Bronchial epithelial cell (primary cell): ENCODE measurements around the gene MEMO1. TPM values are rescaled to one million over a fixed set of nuclear protein-coding genes. Genes with fewer than 3 reads are reported as not detected.
"Not testable (repeated sequence)": the region's sequence is repeated elsewhere in the genome, so short reads cannot be mapped to it uniquely, and the experiment has no call there.

Experiments
- DNase-seq: peaks from one replicate; pipeline ENCODE4 v3.0.0-alpha.2; 2010; ENCODE audit warnings: low read depth
- FAIRE-seq: peaks from 2 replicates; lab custom pipeline; 2011; peaks lifted over from hg19 to GRCh38; lab: Jason Lieb, UNC
- H3K27me3 ChIP-seq: 2 replicates; pipeline ENCODE4 v1.5.1; 2011; ENCODE audit warnings: low read length; ENCODE audit not compliant: control insufficient read depth, insufficient read depth
- H3K36me3 ChIP-seq: 2 replicates; pipeline ENCODE4 v1.5.1; 2011; ENCODE audit warnings: low read length; ENCODE audit not compliant: control insufficient read depth, insufficient read depth
- H3K4me3 ChIP-seq: 2 replicates; pipeline ENCODE4 v1.5.1; 2011; ENCODE audit warnings: mild to moderate bottlenecking, low read depth, low read length, control low read depth
- CTCF ChIP-seq: IDR thresholded peaks from 2 replicates; pipeline ENCODE4 v1.5.1; 2011; ENCODE audit warnings: mild to moderate bottlenecking, moderate library complexity, low read length, control low read depth, inconsistent platforms; ENCODE audit not compliant: insufficient read depth, severe bottlenecking
- total RNA-seq: library from RNA; depleted of rRNA; stranded (reverse); fragments of >200 nt; gene quantifications from 2 replicates; pipeline ENCODE4 v1.2.1, GENCODE V29; 2014

The MEMO1 gene
- 29.2 and 29.7 TPM in 2 replicates for total RNA-seq

- peak; percentile 1 for TF ChIP-seq CTCF
- no peaks in the 10 kb centered on the region for H3K27me3 ChIP-seq
These were observed at the start of gene MEMO1 for GRCh38 chr2:32010670-32011484. Gene MEMO1 (minus strand): TSS chr2:32011008. CDS start chr2:32010247, 761 bp downstream.

GRCh38 chr2:32060266-32060665, 49.5 kb upstream of the MEMO1 start:
- no peak for TF ChIP-seq CTCF
- H3K36me3 ChIP-seq = no peaks in the 10 kb centered on the region
- H3K27me3 ChIP-seq = no peaks in the 10 kb centered on the region
- no peak overlapping the region for H3K4me3 ChIP-seq
- DNase-seq = no peak
- no peak for FAIRE-seq

More at GRCh38 chr2:32010670-32011484, at the start of gene MEMO1:
- Histone ChIP-seq H3K36me3 (no peaks in the 10 kb centered on the region), H3K4me3 (peak within 1 kb of the TSS; percentile 98)
- no peak for FAIRE-seq
- peak; percentile 77 for DNase-seq

GRCh38 chr2:32058130-32058529, 47.3 kb upstream of the MEMO1 start:
- no peak for FAIRE-seq
- peak; percentile 42 for DNase-seq
- no peak for TF ChIP-seq CTCF
- Histone ChIP-seq H3K4me3 (no peak overlapping the region), H3K27me3 (no peaks in the 10 kb centered on the region), H3K36me3 (no peaks in the 10 kb centered on the region)

GRCh38 chr2:32054583-32054982, 43.8 kb upstream of the MEMO1 start:
- not testable (repeated sequence) for H3K4me3 ChIP-seq, H3K36me3 ChIP-seq, H3K27me3 ChIP-seq, FAIRE-seq, DNase-seq

- no peaks in the 10 kb centered on the region for H3K36me3 ChIP-seq
- no peaks in the 10 kb centered on the region for H3K27me3 ChIP-seq
- no peak for TF ChIP-seq CTCF
- FAIRE-seq (no peak), DNase-seq (no peak)
- H3K4me3 ChIP-seq = no peak overlapping the region
These were observed 41.1 kb upstream of the MEMO1 start for GRCh38 chr2:32051836-32052439.

- no peaks in the 10 kb centered on the region for H3K36me3 ChIP-seq
- no peak for FAIRE-seq
- DNase-seq = no peak
- H3K27me3 ChIP-seq = no peaks in the 10 kb centered on the region
- TF ChIP-seq CTCF = no peak
- no peak overlapping the region for H3K4me3 ChIP-seq
These were observed 32.8 kb upstream of the MEMO1 start for GRCh38 chr2:32043561-32043960.
